BE2C (cell line): ENCODE measurements around the gene PKD1L1.

Experiments
- DNase-seq: peaks from one replicate; pipeline ENCODE4 v3.0.0-alpha.2; 2020
- H3K27me3 ChIP-seq: fragments of 250-450 bp; sonication (Bioruptor Pico); 2 replicates; pipeline ENCODE4 v1.5.1; 2020; ENCODE audit warnings: mild to moderate bottlenecking
- H3K36me3 ChIP-seq: fragments of 250-450 bp; sonication (Bioruptor Pico); 2 replicates; pipeline ENCODE4 v1.5.1; 2020; ENCODE audit warnings: mild to moderate bottlenecking
- H3K4me1 ChIP-seq: fragments of 250-450 bp; sonication (Bioruptor Pico); 2 replicates; pipeline ENCODE4 v1.5.1; 2020
- H3K4me3 ChIP-seq: 2 replicates; pipeline ENCODE4 v1.5.1; 2011; ENCODE audit warnings: low read depth, low read length
- H3K9me3 ChIP-seq: fragments of 250-450 bp; sonication (Bioruptor Pico); 2 replicates; pipeline ENCODE4 v1.5.1; 2020
- CTCF ChIP-seq: IDR thresholded peaks from 2 replicates; pipeline ENCODE4 v1.5.1; 2012; ENCODE audit warnings: mild to moderate bottlenecking, low read depth, low read length

Gene PKD1L1

GRCh38 chr7:47973739-47974138 is 25.5 kb upstream of the PKD1L1 start:
- no peaks in the 10 kb centered on the region; the same call in 1 of the 2 replicates for H3K4me1 ChIP-seq
- TF ChIP-seq CTCF, result no peak
- H3K4me3 ChIP-seq, result no peak overlapping the region
- no peak for DNase-seq
- no peaks in the 10 kb centered on the region for H3K9me3 ChIP-seq
- no peaks in the 10 kb centered on the region for H3K27me3 ChIP-seq
- H3K36me3 ChIP-seq, result peaks cover 56% of the 10 kb centered on the region

GRCh38 chr7:47970761-47971160 is 22.5 kb upstream of the PKD1L1 start:
- H3K4me1 ChIP-seq, result no peaks in the 10 kb centered on the region; the same call in 1 of the 2 replicates
- peaks cover 55% of the 10 kb centered on the region for H3K36me3 ChIP-seq
- H3K4me3 ChIP-seq, result no peak overlapping the region
- no peaks in the 10 kb centered on the region for H3K27me3 ChIP-seq
- no peak for TF ChIP-seq CTCF
- DNase-seq, result no peak
- no peaks in the 10 kb centered on the region for H3K9me3 ChIP-seq

- TF ChIP-seq CTCF, result peak; percentile 99
- Histone ChIP-seq H3K4me1 (no peaks in the 10 kb centered on the region; the same call in 1 of the 2 replicates), H3K9me3 (no peaks in the 10 kb centered on the region), H3K36me3 (peaks cover 60% of the 10 kb centered on the region), H3K27me3 (no peaks in the 10 kb centered on the region), H3K4me3 (no peak overlapping the region)
- DNase-seq, result peak; percentile 85
Observed at GRCh38 chr7:47968847-47969774, 20.8 kb upstream of the PKD1L1 start.

GRCh38 chr7:47967708-47968107 is 19.4 kb upstream of the PKD1L1 start:
- Histone ChIP-seq H3K27me3 (no peaks in the 10 kb centered on the region), H3K4me1 (no peaks in the 10 kb centered on the region; the same call in 1 of the 2 replicates), H3K9me3 (no peaks in the 10 kb centered on the region), H3K36me3 (peaks cover 57% of the 10 kb centered on the region), H3K4me3 (no peak overlapping the region)
- no peak for DNase-seq
- no peak for TF ChIP-seq CTCF

GRCh38 chr7:47967123-47967522 is 18.9 kb upstream of the PKD1L1 start:
- no peak for DNase-seq
- H3K4me1 ChIP-seq, result no peaks in the 10 kb centered on the region; the same call in 1 of the 2 replicates
- no peak overlapping the region for H3K4me3 ChIP-seq
- H3K36me3 ChIP-seq, result peaks cover 57% of the 10 kb centered on the region
- no peaks in the 10 kb centered on the region for H3K9me3 ChIP-seq
- no peak for TF ChIP-seq CTCF
- no peaks in the 10 kb centered on the region for H3K27me3 ChIP-seq

GRCh38 chr7:47965456-47965855 is 17.2 kb upstream of the PKD1L1 start:
- Histone ChIP-seq H3K27me3 (no peaks in the 10 kb centered on the region), H3K9me3 (no peaks in the 10 kb centered on the region), H3K36me3 (peaks cover 69% of the 10 kb centered on the region), H3K4me1 (no peaks in the 10 kb centered on the region; the same call in 1 of the 2 replicates), H3K4me3 (no peak overlapping the region)
- TF ChIP-seq CTCF, result no peak
- no peak for DNase-seq
